Cortex of kidney (tissue), 1 donor: ENCODE measurements around the gene TRPM4.

ENCODE experiments used
- DNase-seq: peaks from one replicate; lab custom pipeline; 2025; lab: John Stamatoyannopoulos, UW

TRPM4 gene

GRCh38 chr19:49231804-49232203, 74.2 kb downstream of the TRPM4 start:
- no peak for DNase-seq

- no peak for DNase-seq
These were observed 75.6 kb downstream of the TRPM4 start for GRCh38 chr19:49233163-49233562.

GRCh38 chr19:49241769-49242168, 84.2 kb downstream of the TRPM4 start:
- no peak for DNase-seq

GRCh38 chr19:49243129-49243528, 85.5 kb downstream of the TRPM4 start:
- no peak for DNase-seq

GRCh38 chr19:49243726-49244125, 86.1 kb downstream of the TRPM4 start:
- DNase-seq, result no peak

GRCh38 chr19:49244256-49244655, 86.7 kb downstream of the TRPM4 start:
- no peak for DNase-seq

GRCh38 chr19:49247676-49248075, 90.1 kb downstream of the TRPM4 start:
- DNase-seq, result no peak

GRCh38 chr19:49249933-49250332, 92.3 kb downstream of the TRPM4 start:
- no peak for DNase-seq

GRCh38 chr19:49255674-49256073, 98.1 kb downstream of the TRPM4 start:
- no peak for DNase-seq

- DNase-seq, result no peak
These were observed 99.1 kb downstream of the TRPM4 start for GRCh38 chr19:49256691-49257090.
